ENCODE measurements around the gene GRB2.

DNA sequence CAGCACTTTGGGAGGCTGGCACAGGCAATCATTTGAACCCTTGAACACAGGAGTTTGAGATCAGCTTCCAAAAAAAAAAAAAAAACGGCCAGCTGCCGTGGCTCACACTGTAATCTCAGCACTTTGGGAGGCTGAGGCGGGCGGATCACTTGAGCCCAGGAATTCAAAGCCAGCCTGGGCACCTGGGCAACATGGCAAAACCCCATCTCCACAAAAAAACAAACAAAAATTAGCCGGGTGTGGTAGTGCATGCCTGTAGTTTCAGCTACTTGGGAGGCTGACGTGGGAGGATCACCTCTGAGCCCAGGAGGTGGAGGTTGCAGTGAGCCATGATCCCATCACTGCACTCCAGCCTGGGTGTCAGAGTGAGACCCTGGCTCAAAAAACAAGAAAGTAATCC is 39.0 kb downstream of the GRB2 start:
- TF ChIP-seq, protein P1, sequence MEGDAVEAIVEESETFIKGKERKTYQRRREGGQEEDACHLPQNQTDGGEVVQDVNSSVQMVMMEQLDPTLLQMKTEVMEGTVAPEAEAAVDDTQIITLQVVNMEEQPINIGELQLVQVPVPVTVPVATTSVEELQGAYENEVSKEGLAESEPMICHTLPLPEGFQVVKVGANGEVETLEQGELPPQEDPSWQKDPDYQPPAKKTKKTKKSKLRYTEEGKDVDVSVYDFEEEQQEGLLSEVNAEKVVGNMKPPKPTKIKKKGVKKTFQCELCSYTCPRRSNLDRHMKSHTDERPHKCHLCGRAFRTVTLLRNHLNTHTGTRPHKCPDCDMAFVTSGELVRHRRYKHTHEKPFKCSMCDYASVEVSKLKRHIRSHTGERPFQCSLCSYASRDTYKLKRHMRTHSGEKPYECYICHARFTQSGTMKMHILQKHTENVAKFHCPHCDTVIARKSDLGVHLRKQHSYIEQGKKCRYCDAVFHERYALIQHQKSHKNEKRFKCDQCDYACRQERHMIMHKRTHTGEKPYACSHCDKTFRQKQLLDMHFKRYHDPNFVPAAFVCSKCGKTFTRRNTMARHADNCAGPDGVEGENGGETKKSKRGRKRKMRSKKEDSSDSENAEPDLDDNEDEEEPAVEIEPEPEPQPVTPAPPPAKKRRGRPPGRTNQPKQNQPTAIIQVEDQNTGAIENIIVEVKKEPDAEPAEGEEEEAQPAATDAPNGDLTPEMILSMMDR (IDR thresholded peaks at IDR 0.05), result no peak
- no peak for TF ChIP-seq SIN3A (IDR thresholded peaks at IDR 0.05; ENCODE audit: borderline replicate concordance, insufficient read depth, low read depth, low read length)
- TF ChIP-seq POLR2AphosphoS5 (IDR thresholded peaks at IDR 0.05; ENCODE audit: low read depth, low read length), result no peak
- TF ChIP-seq, protein P2, sequence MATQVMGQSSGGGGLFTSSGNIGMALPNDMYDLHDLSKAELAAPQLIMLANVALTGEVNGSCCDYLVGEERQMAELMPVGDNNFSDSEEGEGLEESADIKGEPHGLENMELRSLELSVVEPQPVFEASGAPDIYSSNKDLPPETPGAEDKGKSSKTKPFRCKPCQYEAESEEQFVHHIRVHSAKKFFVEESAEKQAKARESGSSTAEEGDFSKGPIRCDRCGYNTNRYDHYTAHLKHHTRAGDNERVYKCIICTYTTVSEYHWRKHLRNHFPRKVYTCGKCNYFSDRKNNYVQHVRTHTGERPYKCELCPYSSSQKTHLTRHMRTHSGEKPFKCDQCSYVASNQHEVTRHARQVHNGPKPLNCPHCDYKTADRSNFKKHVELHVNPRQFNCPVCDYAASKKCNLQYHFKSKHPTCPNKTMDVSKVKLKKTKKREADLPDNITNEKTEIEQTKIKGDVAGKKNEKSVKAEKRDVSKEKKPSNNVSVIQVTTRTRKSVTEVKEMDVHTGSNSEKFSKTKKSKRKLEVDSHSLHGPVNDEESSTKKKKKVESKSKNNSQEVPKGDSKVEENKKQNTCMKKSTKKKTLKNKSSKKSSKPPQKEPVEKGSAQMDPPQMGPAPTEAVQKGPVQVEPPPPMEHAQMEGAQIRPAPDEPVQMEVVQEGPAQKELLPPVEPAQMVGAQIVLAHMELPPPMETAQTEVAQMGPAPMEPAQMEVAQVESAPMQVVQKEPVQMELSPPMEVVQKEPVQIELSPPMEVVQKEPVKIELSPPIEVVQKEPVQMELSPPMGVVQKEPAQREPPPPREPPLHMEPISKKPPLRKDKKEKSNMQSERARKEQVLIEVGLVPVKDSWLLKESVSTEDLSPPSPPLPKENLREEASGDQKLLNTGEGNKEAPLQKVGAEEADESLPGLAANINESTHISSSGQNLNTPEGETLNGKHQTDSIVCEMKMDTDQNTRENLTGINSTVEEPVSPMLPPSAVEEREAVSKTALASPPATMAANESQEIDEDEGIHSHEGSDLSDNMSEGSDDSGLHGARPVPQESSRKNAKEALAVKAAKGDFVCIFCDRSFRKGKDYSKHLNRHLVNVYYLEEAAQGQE (IDR thresholded peaks at IDR 0.05; ENCODE audit: insufficient read depth in 1 of 2, low read depth in 2 of 2, low read length in 1 of 2), result no peak
- TF ChIP-seq TCF7L2 (IDR thresholded peaks at IDR 0.05; ENCODE audit: low read depth, low read length), result no peak

Data from Panc1 (cell line).